K562 treated with DMSO at 1 percent for 24 hours (cell line): ENCODE measurements around the gene MGAT4C. TPM values are rescaled to one million over a fixed set of nuclear protein-coding genes. Genes with fewer than 3 reads are reported as not detected.

ENCODE experiments used
- total RNA-seq: library from RNA; unstranded; fragments of 300-600 nt; gene quantifications from 2 replicates; pipeline ENCODE4 v1.2.3, GENCODE V29; 2022; ENCODE audit warnings: low read depth; ENCODE audit not compliant: insufficient read depth

MGAT4C gene
- not detected in 2 replicates for total RNA-seq

DNA sequence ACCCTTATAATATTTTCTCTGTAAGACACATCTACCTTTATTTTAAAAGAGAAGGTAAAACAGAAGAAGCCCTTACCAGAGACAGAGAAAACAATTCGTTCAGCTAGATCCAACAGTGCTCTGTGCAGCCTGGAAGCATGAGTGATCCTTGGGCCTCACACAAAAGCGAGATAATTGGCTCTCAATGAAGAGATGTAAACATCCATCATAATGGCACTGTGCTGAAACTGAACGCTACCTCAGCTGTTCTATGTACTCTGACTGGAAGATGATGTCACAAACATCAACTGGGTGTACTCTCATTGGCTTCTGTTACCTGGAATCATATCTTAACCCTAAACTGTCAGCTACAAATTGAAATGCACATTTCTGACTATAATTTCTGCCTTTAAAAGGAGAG, at the start of gene MGAT4C:
MGAT4C (minus strand) TSS at position 229 of the 400 bp plus-strand sequence.

